K562 (cell line): ENCODE results near the gene AGPAT1. TPM values are rescaled to one million over a fixed set of nuclear protein-coding genes. Genes with fewer than 3 reads are reported as not detected.

Experiments used
- ATAC-seq: fragments of 200-7000 bp; cut with Tn5 transposase; 3 replicates; pipeline ENCODE4 v1.9.1; 2020; ENCODE audit warnings: moderate library complexity
- BruUV-seq: library from RNA; stranded (reverse); fragments of 400-500 nt; replicated peaks from 2 replicates; lab custom pipeline; 2021; lab: Mats Ljungman, UMichigan
- CTCF ChIA-PET: fragments of 300-600 bp; formaldehyde crosslinking; extraction: SDS; loops from one replicate; lab custom pipeline; 2021; ENCODE audit warnings: low intra/inter-chr PET ratio; lab: Yijun Ruan, JAX
- POLR2A ChIA-PET: fragments of 300-600, 350-650 bp; sonication (Branson Sonifier 250); formaldehyde crosslinking; extraction: SDS; loops from one replicate; lab custom pipeline; 2021; ENCODE audit warnings: antibody characterized with exemption, inconsistent platforms; lab: Yijun Ruan, JAX
- DNase-seq, 4 experiments: peaks; one replicate each; pipeline versions ENCODE4 v3.0.0 to v3.0.0-alpha.2; 2011 to 2018; ENCODE audit warnings: low spot score in 3 of 4, mixed read lengths in 3 of 4; ENCODE audit errors: extremely low read depth in 1 of 4
- FAIRE-seq: peaks from 2 replicates; lab custom pipeline; 2011; peaks lifted over from hg19 to GRCh38; lab: Jason Lieb, UNC
- H2AFZ ChIP-seq: 2 replicates; pipeline ENCODE4 v1.6.0; 2011; ENCODE audit warnings: low read depth, low read length, control low read depth, inconsistent platforms
- H3K27ac ChIP-seq: fragments of 200-600 bp; 3 replicates; pipeline ENCODE4 v1.8.0; 2011; ENCODE audit warnings: low read depth, mild to moderate bottlenecking, control low read depth, inconsistent platforms, low read length, moderate library complexity, mixed read lengths; ENCODE audit errors: extremely low read depth
- H3K27me3 ChIP-seq, 2 experiments: fragments of 300-600 bp in 1 of 2; 2 replicates in 1 of 2; 3 replicates in 1 of 2; pipeline versions ENCODE4 v1.6.0 to v1.8.0; 2011; ENCODE audit warnings: inconsistent platforms in 2 of 2, low read length in 2 of 2, mild to moderate bottlenecking in 1 of 2, mixed read lengths in 1 of 2, moderate library complexity in 1 of 2; ENCODE audit not compliant: control insufficient read depth in 2 of 2, insufficient read depth in 2 of 2
- H3K36me3 ChIP-seq: fragments of 300-600 bp; 3 replicates; pipeline ENCODE4 v1.8.0; 2011; ENCODE audit warnings: mild to moderate bottlenecking, low read length, inconsistent platforms; ENCODE audit not compliant: control insufficient read depth, insufficient read depth
- H3K4me1 ChIP-seq, 2 experiments: fragments of 200-600 bp in 1 of 2; replicated peaks in 1 of 2; 2 replicates in 1 of 2; 3 replicates in 1 of 2; pipeline versions ENCODE4 v1.5.1 to v1.8.0; 2011; ENCODE audit warnings: inconsistent platforms in 2 of 2, low read length in 2 of 2, mild to moderate bottlenecking in 1 of 2, mixed read lengths in 1 of 2, moderate library complexity in 1 of 2; ENCODE audit not compliant: control insufficient read depth in 2 of 2, insufficient read depth in 2 of 2
- H3K4me2 ChIP-seq: 2 replicates; pipeline ENCODE4 v1.6.1; 2011; ENCODE audit warnings: low read length, control low read depth, inconsistent platforms, mixed read lengths; ENCODE audit not compliant: insufficient read depth
- H3K4me3 ChIP-seq: fragments of 200-600 bp; sonication (generic), shearing (Covaris generic); 2 replicates; pipeline ENCODE4 v1.5.1; 2016; ENCODE audit warnings: control low read depth, inconsistent platforms
- H3K79me2 ChIP-seq: fragments of 200-600 bp; 3 replicates; pipeline ENCODE4 v1.8.0; 2011; ENCODE audit warnings: low read length, inconsistent platforms; ENCODE audit not compliant: control insufficient read depth, insufficient read depth
- H3K9ac ChIP-seq, 2 experiments: 2 replicates each; pipeline versions ENCODE4 v1.6.0 to v1.6.1; 2011; ENCODE audit warnings: low read depth in 2 of 2, low read length in 2 of 2, control low read depth in 1 of 2, inconsistent platforms in 1 of 2, mild to moderate bottlenecking in 1 of 2, mixed read lengths in 1 of 2; ENCODE audit not compliant: insufficient read depth in 1 of 2
- H3K9me1 ChIP-seq: one replicate; pipeline ENCODE4 v1.6.0; 2011; ENCODE audit warnings: inconsistent platforms, mild to moderate bottlenecking, low read length, moderate library complexity; ENCODE audit not compliant: control insufficient read depth, insufficient read depth
- H3K9me3 ChIP-seq: replicated peaks from 2 replicates; pipeline ENCODE4 v1.5.1; 2011; ENCODE audit warnings: low read depth, low read length, inconsistent platforms; ENCODE audit not compliant: control insufficient read depth, insufficient read depth
- H4K20me1 ChIP-seq: replicated peaks from 2 replicates; pipeline ENCODE4 v1.6.1; 2011; ENCODE audit warnings: low read length, inconsistent platforms, mixed read lengths; ENCODE audit not compliant: control insufficient read depth, insufficient read depth
- BCOR ChIP-seq: fragments of 450-650 bp; IDR thresholded peaks from 2 replicates; pipeline ENCODE4 v1.6.1; 2016
- CREB3 ChIP-seq: fragments of 450-650 bp; conservative IDR thresholded peaks from 2 replicates; pipeline ENCODE4 v1.6.1; 2016; ENCODE audit warnings: missing genetic modification characterization, low read depth, mild to moderate bottlenecking, missing compliant biosample characterization, moderate library complexity
- CTCF ChIP-seq, 3 experiments: IDR thresholded peaks in 2 of 3; conservative IDR thresholded peaks in 1 of 3; 2 replicates each; pipeline ENCODE4 v1.5.1; 2011 to 2012; ENCODE audit warnings: low read length in 3 of 3, mild to moderate bottlenecking in 3 of 3, control low read depth in 2 of 3, improper control_type of control experiment in 1 of 3, inconsistent platforms in 1 of 3, low read depth in 1 of 3, mixed read lengths in 1 of 3, moderate library complexity in 1 of 3; ENCODE audit not compliant: insufficient read depth in 2 of 3
- HCFC1 ChIP-seq: IDR thresholded peaks from 2 replicates; pipeline ENCODE4 v1.6.1; 2012; ENCODE audit warnings: low read depth, low read length, improper control_type of control experiment
- MBD2 ChIP-seq: sonication (generic); IDR thresholded peaks from 2 replicates; pipeline ENCODE4 v1.6.1; 2016; ENCODE audit warnings: low read depth, borderline replicate concordance
- OTX1 ChIP-seq: fragments of 450-650 bp; formaldehyde crosslinking; IDR thresholded peaks from 2 replicates; pipeline ENCODE4 v1.4.0; 2022; ENCODE audit warnings: mild to moderate bottlenecking
- PHB ChIP-seq: fragments of 250-450 bp; sonication (Bioruptor Pico); IDR thresholded peaks from 2 replicates; pipeline ENCODE4 v1.5.0; 2021
- POLR2AphosphoS2 ChIP-seq: IDR thresholded peaks from 2 replicates; pipeline ENCODE4 v1.6.1; 2012; ENCODE audit warnings: low read length, improper control_type of control experiment
- TCF15 ChIP-seq: fragments of 250-450 bp; sonication (Bioruptor Pico); IDR thresholded peaks from 2 replicates; pipeline ENCODE4 v1.8.0; 2022; ENCODE audit warnings: moderate library complexity, mild to moderate bottlenecking, inconsistent platforms
- U2AF1 ChIP-seq: fragments of 200-400 bp; formaldehyde crosslinking; optimal IDR thresholded peaks from 2 replicates; pipeline ENCODE3; 2017; ENCODE audit warnings: mild to moderate bottlenecking, low read depth, low read length, moderate library complexity
- XRCC5 ChIP-seq: fragments of 200-400 bp; formaldehyde crosslinking; IDR thresholded peaks from 2 replicates; pipeline ENCODE4 v1.6.1; 2017; ENCODE audit warnings: low read depth, mild to moderate bottlenecking, low read length
- ZKSCAN3 ChIP-seq: fragments of 250-450 bp; sonication (Bioruptor Pico); IDR thresholded peaks from 2 replicates; pipeline ENCODE4 v1.4.0; 2020
- ZNF165 ChIP-seq: fragments of 250-450 bp; sonication (Bioruptor Pico); IDR thresholded peaks from 2 replicates; pipeline ENCODE4 v1.4.0; 2020; ENCODE audit warnings: borderline replicate concordance
- ZNF644 ChIP-seq: fragments of 200-800 bp; sonication (Bioruptor generic); IDR thresholded peaks from 2 replicates; pipeline ENCODE4 v1.6.1; 2016; ENCODE audit warnings: low read depth, missing genetic modification characterization, missing compliant biosample characterization
- ZNF76 ChIP-seq: fragments of 250-450 bp; sonication (Bioruptor Pico); IDR thresholded peaks from 2 replicates; pipeline ENCODE4 v1.4.0; 2020; ENCODE audit warnings: mild to moderate bottlenecking, moderate library complexity, borderline replicate concordance
- ZNF764 ChIP-seq: fragments of 250-450 bp; sonication (Bioruptor Pico); IDR thresholded peaks from 2 replicates; pipeline ENCODE4 v1.4.0; 2020; ENCODE audit warnings: low read depth, mild to moderate bottlenecking, moderate library complexity
- WGBS: fragments of 100-300 bp; shearing (Covaris generic); methylation state at CpG from one replicate; pipeline ENCODE4 v1.1.6; 2016; ENCODE audit warnings: low coverage, mixed read lengths; ENCODE audit not compliant: insufficient coverage; ENCODE audit errors: missing lambda C conversion rate; 5-methylcytosine and 5-hydroxymethylcytosine counted together
- in situ Hi-C: fragments of 300-500 bp; cut with MboI; formaldehyde crosslinking; loops from 4 replicates; pipeline ENCODE4 v1.15.0; 2018; ENCODE audit warnings: inconsistent platforms, mixed read lengths
- intact Hi-C: fragments of 100-400 bp; cut with micrococcal nuclease; formaldehyde crosslinking; loops from 2 replicates; pipeline ENCODE4 v1.14.2; 2022
- polyA plus RNA-seq, 8 experiments: library from polyadenylated mRNA; depleted of rRNA in 4 of 8; stranded (reverse) in 5 of 8; unstranded in 3 of 8; fragments of >200 nt; fragmentation: Nextera tagmentation in 2 of 8; fragmentation: Illumina TruSeq in 1 of 8; extraction: Ambion mirVana in 2 of 8; extraction: Trizol in 1 of 8; gene quantifications; 2 replicates each; pipeline versions ENCODE4 v1.2.1 to v1.2.3, GENCODE V29; 2011 to 2014; ENCODE audit warnings: inconsistent platforms in 1 of 8, missing spikeins in 1 of 8
- total RNA-seq, 7 experiments: library from RNA; depleted of rRNA in 6 of 7; stranded (reverse); fragments of >200 nt in 6 of 7; fragmentation: Illumina TruSeq in 2 of 7; extraction: Trizol in 2 of 7; gene quantifications; 2 replicates each; pipeline versions ENCODE4 v1.2.1 to v1.2.3, GENCODE V29; 2011 to 2021; ENCODE audit warnings: low replicate concordance in 1 of 7

The AGPAT1 gene
- total and polyA plus RNA-seq, 9 of the 15 experiments (the other 6 are each of a cell fraction or from before 2014, with no cell fraction given), result 37.9 to 176 (median 69.4) TPM

- peak; percentile 83 for TF ChIP-seq OTX1 (CRISPR knock-in tag)
- peak; percentile 30; the same call in 1 of the 2 replicates for TF ChIP-seq BCOR
- no peak for TF ChIP-seq POLR2AphosphoS2
- TF ChIP-seq XRCC5, result no peak; the same call in 1 of the 2 replicates
- no peak for TF ChIP-seq ZNF165 (CRISPR knock-in tag)
- peak; percentile 46; the same call in 1 of the 2 replicates for TF ChIP-seq MBD2
These were observed 6.9 kb downstream of the AGPAT1 start (continued) for GRCh38 chr6:32168807-32169591.

GRCh38 chr6:32168350-32168749 lies 7.5 kb downstream of the AGPAT1 start:
- Histone ChIP-seq H3K9me3 (no peaks in the 10 kb centered on the region), H2AFZ (no peak overlapping the region), H3K27me3 (no peaks in the 10 kb centered on the region), H3K4me1 (peaks cover 51% of the 10 kb centered on the region in 2 experiments), H3K79me2 (peaks cover 13% of the 10 kb centered on the region), H3K27ac (peak overlapping the region; percentile 83), H4K20me1 (no peaks in the 10 kb centered on the region), H3K36me3 (peaks cover 71% of the 10 kb centered on the region), H3K4me3 (no peak overlapping the region), H3K9me1 (no peaks in the 10 kb centered on the region), H3K4me2 (peak overlapping the region; percentile 65), H3K9ac (peak overlapping the region; percentile 27 to 65; a peak in 3 of 4 replicates)
- in situ Hi-C loops, result no loop called here
- BruUV-seq, result TSS peak; percentile 69
- ChIA-PET POLR2A (interaction anchor here (0.9 to 2.2 kb wide), 10 partner anchors 8 to 200 kb away, joined by 3 to 25 read pairs (median 4); partner anchors contain the start of genes AGPAT1 and FKBPL), CTCF (no interaction called here)
- FAIRE-seq (no peak), DNase-seq (peak in 2 of 4 experiments; percentile 53 to 61), ATAC-seq (peak; percentile 52)
- WGBS, result 15% methylated on average over 2 of the region's 2 CpGs
- intact Hi-C loops, result loop anchor here (2.0 to 5.0 kb wide), 2 partner anchors 26 to 51 kb away; no protein-coding TSS in a partner anchor
- TF ChIP-seq PHB (peak; percentile 90; the same call in 1 of the 2 replicates), TCF15 (CRISPR knock-in tag) (no peak), ZNF764 (CRISPR knock-in tag) (no peak), ZNF76 (no peak), CTCF (IDR thresholded peaks at IDR 0.05 in 2 of 3, conservative IDR thresholded peaks at IDR 0.05 in 1 of 3; ENCODE audit: insufficient read depth in 2 of 3, low read depth in 1 of 3, low read length in 3 of 3) (peak; percentile 38 to 52 (median 43)), CREB3 (no peak), HCFC1 (no peak), U2AF1 (no peak), ZKSCAN3 (no peak), ZNF644 (tag) (peak; percentile 19; the same call in 1 of the 2 replicates)
